K562 (cell line): ENCODE results near the gene IQCE. TPM values are rescaled to one million over a fixed set of nuclear protein-coding genes. Genes with fewer than 3 reads are reported as not detected.

Source experiments
- MIER1 ChIP-seq: fragments of 450-650 bp; IDR thresholded peaks from 2 replicates; pipeline ENCODE4 v1.6.1; 2016; ENCODE audit warnings: antibody characterized with exemption, mild to moderate bottlenecking, low read depth
- RAD21 ChIP-seq, 2 experiments: fragments of 250-450 bp in 1 of 2; fragments of 450-650 bp in 1 of 2; sonication (Bioruptor Pico) in 1 of 2; formaldehyde crosslinking in 1 of 2; IDR thresholded peaks in 1 of 2; conservative IDR thresholded peaks in 1 of 2; 2 replicates each; pipeline versions ENCODE4 v1.4.0 to v1.8.0; 2020 to 2022; ENCODE audit warnings: mild to moderate bottlenecking in 2 of 2, moderate library complexity in 1 of 2
- SIRT6 ChIP-seq: IDR thresholded peaks from one replicate; pipeline ENCODE4 v1.6.1; 2012; ENCODE audit warnings: low read depth, mild to moderate bottlenecking, control low read depth, inconsistent platforms, low read length, moderate library complexity
- TBP ChIP-seq: optimal IDR thresholded peaks from 2 replicates; pipeline ENCODE3; 2011; ENCODE audit warnings: low read depth, low read length, improper control_type of control experiment
- TEAD1 ChIP-seq, 2 experiments: fragments of 450-650 bp in 1 of 2; sonication (generic) in 1 of 2; formaldehyde crosslinking; IDR thresholded peaks; 2 replicates each; pipeline versions ENCODE4 v1.4.0 to v1.8.0; 2020 to 2022; ENCODE audit warnings: mild to moderate bottlenecking in 2 of 2, missing genetic modification reagents in 1 of 2
- TEAD4 ChIP-seq, 2 experiments: sonication (generic) in 1 of 2; formaldehyde crosslinking in 1 of 2; IDR thresholded peaks; 2 replicates each; pipeline versions ENCODE4 v1.6.1 to v1.8.0; 2012 to 2022; ENCODE audit warnings: borderline replicate concordance in 1 of 2, inconsistent platforms in 1 of 2, low read length in 1 of 2, mild to moderate bottlenecking in 1 of 2, missing genetic modification reagents in 1 of 2
- ZNF121 ChIP-seq: sonication (generic); formaldehyde crosslinking; conservative IDR thresholded peaks from 2 replicates; pipeline ENCODE4 v1.8.0; 2022; ENCODE audit warnings: missing genetic modification reagents
- ZNF165 ChIP-seq: fragments of 250-450 bp; sonication (Bioruptor Pico); IDR thresholded peaks from 2 replicates; pipeline ENCODE4 v1.4.0; 2020; ENCODE audit warnings: borderline replicate concordance
- ZNF778 ChIP-seq: fragments of 450-650 bp; formaldehyde crosslinking; IDR thresholded peaks from 2 replicates; pipeline ENCODE4 v1.4.0; 2020; ENCODE audit warnings: mild to moderate bottlenecking, moderate library complexity
- polyA plus RNA-seq, 8 experiments: library from polyadenylated mRNA; depleted of rRNA in 4 of 8; stranded (reverse) in 5 of 8; unstranded in 3 of 8; fragments of >200 nt; fragmentation: Nextera tagmentation in 2 of 8; fragmentation: Illumina TruSeq in 1 of 8; extraction: Ambion mirVana in 2 of 8; extraction: Trizol in 1 of 8; gene quantifications; 2 replicates each; pipeline versions ENCODE4 v1.2.1 to v1.2.3, GENCODE V29; 2011 to 2014; ENCODE audit warnings: inconsistent platforms in 1 of 8, missing spikeins in 1 of 8
- total RNA-seq, 7 experiments: library from RNA; depleted of rRNA in 6 of 7; stranded (reverse); fragments of >200 nt in 6 of 7; fragmentation: Illumina TruSeq in 2 of 7; extraction: Trizol in 2 of 7; gene quantifications; 2 replicates each; pipeline versions ENCODE4 v1.2.1 to v1.2.3, GENCODE V29; 2011 to 2021; ENCODE audit warnings: low replicate concordance in 1 of 7
- TF ChIP-seq, protein P1 (sequence below), 2 experiments: fragments of 450-650 bp; IDR thresholded peaks; 2 replicates each; pipeline ENCODE4 v1.6.1; 2016
- TF ChIP-seq, protein P2 (sequence below), 2 experiments: fragments of 200-800 bp in 1 of 2; sonication (Bioruptor generic) in 1 of 2; sonication (generic) in 1 of 2; formaldehyde crosslinking in 1 of 2; IDR thresholded peaks in 1 of 2; conservative IDR thresholded peaks in 1 of 2; 2 replicates each; pipeline versions ENCODE4 v1.5.0 to v1.6.1; 2016 to 2020; ENCODE audit warnings: missing compliant biosample characterization in 1 of 2, missing genetic modification characterization in 1 of 2, missing genetic modification reagents in 1 of 2
- TF ChIP-seq, protein P3 (sequence below), 2 experiments: IDR thresholded peaks; 2 replicates each; pipeline ENCODE4 v1.6.1; 2012; ENCODE audit warnings: improper control_type of control experiment in 2 of 2, low read depth in 2 of 2, low read length in 2 of 2, borderline replicate concordance in 1 of 2
- TF ChIP-seq, protein P4 (sequence below): fragments of 450-650 bp; formaldehyde crosslinking; IDR thresholded peaks from 2 replicates; pipeline ENCODE4 v1.4.0; 2022; ENCODE audit warnings: mild to moderate bottlenecking, moderate library complexity
- TF ChIP-seq, protein P5 (sequence below): IDR thresholded peaks from 3 replicates; pipeline ENCODE4 v1.6.1; 2011; ENCODE audit warnings: borderline replicate concordance, mild to moderate bottlenecking; ENCODE audit not compliant: insufficient read length, insufficient read depth
- TF ChIP-seq, protein P6 (sequence below): fragments of 250-450 bp; sonication (Bioruptor Pico); IDR thresholded peaks from 2 replicates; pipeline ENCODE4 v1.4.0; 2020; ENCODE audit warnings: mild to moderate bottlenecking, moderate library complexity

IQCE gene
- total and polyA plus RNA-seq, 9 of the 15 experiments (the other 6 are each of a cell fraction or from before 2014, with no cell fraction given), result 0.18 to 8.5 (median 4.2) TPM

DNA sequence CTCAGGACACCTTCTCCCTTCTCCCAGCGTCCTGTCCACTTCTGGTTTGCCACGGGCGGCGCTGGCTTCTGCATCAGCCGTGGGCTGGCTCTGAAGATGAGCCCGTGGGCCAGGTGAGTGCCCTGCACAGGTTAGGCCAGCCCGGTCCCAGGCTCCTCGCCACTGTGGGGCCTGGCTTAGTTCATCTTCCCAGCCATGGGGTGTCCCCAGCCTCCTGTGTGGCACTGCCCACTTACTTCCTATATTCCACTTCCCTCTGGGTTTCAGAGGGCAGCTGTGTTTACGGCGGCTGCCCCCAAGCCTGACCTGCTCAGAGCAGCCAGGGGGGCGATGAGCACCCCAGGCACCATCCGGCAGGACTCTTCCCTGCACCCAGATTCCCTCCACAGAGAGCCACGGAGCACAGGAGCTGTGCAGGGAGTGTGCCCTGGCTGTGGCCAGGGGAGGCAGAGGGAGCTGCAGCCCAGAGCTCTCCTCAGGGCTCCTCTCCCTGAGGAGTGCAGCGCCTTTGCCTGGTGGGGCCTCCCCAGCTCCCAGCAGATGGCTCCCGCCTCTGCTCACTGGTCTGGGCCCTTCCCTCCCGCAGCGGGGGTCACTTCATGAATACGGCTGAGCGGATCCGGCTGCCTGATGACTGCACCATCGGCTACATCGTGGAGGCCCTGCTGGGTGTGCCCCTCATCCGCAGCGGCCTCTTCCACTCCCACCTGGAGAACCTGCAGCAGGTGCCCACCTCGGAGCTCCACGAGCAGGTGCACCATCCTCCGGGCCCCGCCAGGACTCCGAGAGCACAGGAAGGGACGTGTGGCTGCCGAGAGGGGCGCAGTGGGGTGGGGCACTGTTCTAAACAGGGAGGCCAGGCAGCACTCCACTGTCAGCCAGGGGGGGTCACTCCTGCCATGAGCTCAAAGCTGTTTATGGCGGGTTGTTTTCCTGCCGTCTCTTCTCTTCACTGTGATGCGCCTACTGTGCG is 32.8 kb upstream of the IQCE start (continued):
- TF ChIP-seq TEAD4 (IDR thresholded peaks at IDR 0.05; ENCODE audit: low read length), result no peak
- TF ChIP-seq TEAD4 (CRISPR knock-in tag; IDR thresholded peaks at IDR 0.05; ENCODE audit: borderline replicate concordance), result no peak
- TF ChIP-seq, protein P1, sequence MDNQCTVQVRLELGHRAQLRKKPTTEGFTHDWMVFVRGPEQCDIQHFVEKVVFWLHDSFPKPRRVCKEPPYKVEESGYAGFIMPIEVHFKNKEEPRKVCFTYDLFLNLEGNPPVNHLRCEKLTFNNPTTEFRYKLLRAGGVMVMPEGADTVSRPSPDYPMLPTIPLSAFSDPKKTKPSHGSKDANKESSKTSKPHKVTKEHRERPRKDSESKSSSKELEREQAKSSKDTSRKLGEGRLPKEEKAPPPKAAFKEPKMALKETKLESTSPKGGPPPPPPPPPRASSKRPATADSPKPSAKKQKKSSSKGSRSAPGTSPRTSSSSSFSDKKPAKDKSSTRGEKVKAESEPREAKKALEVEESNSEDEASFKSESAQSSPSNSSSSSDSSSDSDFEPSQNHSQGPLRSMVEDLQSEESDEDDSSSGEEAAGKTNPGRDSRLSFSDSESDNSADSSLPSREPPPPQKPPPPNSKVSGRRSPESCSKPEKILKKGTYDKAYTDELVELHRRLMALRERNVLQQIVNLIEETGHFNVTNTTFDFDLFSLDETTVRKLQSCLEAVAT (IDR thresholded peaks at IDR 0.05), result no peak
- TF ChIP-seq, protein P2, sequence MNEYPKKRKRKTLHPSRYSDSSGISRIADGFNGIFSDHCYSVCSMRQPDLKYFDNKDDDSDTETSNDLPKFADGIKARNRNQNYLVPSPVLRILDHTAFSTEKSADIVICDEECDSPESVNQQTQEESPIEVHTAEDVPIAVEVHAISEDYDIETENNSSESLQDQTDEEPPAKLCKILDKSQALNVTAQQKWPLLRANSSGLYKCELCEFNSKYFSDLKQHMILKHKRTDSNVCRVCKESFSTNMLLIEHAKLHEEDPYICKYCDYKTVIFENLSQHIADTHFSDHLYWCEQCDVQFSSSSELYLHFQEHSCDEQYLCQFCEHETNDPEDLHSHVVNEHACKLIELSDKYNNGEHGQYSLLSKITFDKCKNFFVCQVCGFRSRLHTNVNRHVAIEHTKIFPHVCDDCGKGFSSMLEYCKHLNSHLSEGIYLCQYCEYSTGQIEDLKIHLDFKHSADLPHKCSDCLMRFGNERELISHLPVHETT (CRISPR knock-in tag; conservative IDR thresholded peaks at IDR 0.05 in 1 of 2, IDR thresholded peaks at IDR 0.05 in 1 of 2), result no peak
- TF ChIP-seq, protein P3, sequence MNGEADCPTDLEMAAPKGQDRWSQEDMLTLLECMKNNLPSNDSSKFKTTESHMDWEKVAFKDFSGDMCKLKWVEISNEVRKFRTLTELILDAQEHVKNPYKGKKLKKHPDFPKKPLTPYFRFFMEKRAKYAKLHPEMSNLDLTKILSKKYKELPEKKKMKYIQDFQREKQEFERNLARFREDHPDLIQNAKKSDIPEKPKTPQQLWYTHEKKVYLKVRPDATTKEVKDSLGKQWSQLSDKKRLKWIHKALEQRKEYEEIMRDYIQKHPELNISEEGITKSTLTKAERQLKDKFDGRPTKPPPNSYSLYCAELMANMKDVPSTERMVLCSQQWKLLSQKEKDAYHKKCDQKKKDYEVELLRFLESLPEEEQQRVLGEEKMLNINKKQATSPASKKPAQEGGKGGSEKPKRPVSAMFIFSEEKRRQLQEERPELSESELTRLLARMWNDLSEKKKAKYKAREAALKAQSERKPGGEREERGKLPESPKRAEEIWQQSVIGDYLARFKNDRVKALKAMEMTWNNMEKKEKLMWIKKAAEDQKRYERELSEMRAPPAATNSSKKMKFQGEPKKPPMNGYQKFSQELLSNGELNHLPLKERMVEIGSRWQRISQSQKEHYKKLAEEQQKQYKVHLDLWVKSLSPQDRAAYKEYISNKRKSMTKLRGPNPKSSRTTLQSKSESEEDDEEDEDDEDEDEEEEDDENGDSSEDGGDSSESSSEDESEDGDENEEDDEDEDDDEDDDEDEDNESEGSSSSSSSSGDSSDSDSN (IDR thresholded peaks at IDR 0.05; ENCODE audit: borderline replicate concordance in 1 of 2, low read depth in 2 of 2, low read length in 2 of 2), result peak; percentile 48 to 71; a peak in 1 of 4 replicates
- TF ChIP-seq MIER1, result no peak
- no peak for TF ChIP-seq ZNF121 (CRISPR knock-in tag)
- TF ChIP-seq TBP, result peak; percentile 22
- no peak for TF ChIP-seq ZNF778 (CRISPR knock-in tag)
- TF ChIP-seq TEAD1 (CRISPR knock-in tag; IDR thresholded peaks at IDR 0.05), result no peak
- no peak for TF ChIP-seq ZNF165 (CRISPR knock-in tag)
- TF ChIP-seq, protein P4, sequence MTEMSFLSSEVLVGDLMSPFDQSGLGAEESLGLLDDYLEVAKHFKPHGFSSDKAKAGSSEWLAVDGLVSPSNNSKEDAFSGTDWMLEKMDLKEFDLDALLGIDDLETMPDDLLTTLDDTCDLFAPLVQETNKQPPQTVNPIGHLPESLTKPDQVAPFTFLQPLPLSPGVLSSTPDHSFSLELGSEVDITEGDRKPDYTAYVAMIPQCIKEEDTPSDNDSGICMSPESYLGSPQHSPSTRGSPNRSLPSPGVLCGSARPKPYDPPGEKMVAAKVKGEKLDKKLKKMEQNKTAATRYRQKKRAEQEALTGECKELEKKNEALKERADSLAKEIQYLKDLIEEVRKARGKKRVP (CRISPR knock-in tag), result no peak
- TF ChIP-seq, protein P5, sequence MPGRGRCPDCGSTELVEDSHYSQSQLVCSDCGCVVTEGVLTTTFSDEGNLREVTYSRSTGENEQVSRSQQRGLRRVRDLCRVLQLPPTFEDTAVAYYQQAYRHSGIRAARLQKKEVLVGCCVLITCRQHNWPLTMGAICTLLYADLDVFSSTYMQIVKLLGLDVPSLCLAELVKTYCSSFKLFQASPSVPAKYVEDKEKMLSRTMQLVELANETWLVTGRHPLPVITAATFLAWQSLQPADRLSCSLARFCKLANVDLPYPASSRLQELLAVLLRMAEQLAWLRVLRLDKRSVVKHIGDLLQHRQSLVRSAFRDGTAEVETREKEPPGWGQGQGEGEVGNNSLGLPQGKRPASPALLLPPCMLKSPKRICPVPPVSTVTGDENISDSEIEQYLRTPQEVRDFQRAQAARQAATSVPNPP, result no peak
- TF ChIP-seq, protein P6, sequence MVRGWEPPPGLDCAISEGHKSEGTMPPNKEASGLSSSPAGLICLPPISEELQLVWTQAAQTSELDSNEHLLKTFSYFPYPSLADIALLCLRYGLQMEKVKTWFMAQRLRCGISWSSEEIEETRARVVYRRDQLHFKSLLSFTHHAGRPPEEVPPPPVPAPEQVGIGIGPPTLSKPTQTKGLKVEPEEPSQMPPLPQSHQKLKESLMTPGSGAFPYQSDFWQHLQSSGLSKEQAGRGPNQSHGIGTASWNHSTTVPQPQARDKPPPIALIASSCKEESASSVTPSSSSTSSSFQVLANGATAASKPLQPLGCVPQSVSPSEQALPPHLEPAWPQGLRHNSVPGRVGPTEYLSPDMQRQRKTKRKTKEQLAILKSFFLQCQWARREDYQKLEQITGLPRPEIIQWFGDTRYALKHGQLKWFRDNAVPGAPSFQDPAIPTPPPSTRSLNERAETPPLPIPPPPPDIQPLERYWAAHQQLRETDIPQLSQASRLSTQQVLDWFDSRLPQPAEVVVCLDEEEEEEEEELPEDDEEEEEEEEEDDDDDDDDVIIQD (CRISPR knock-in tag), result no peak
- no peak for TF ChIP-seq SIRT6
- 0 out of 4 replicates have a peak, but pooled peaks of 1 of the 2 experiments have one; percentile 10 for TF ChIP-seq RAD21 (CRISPR knock-in tag; conservative IDR thresholded peaks at IDR 0.05 in 1 of 2, IDR thresholded peaks at IDR 0.05 in 1 of 2)
